Natural killer cell (primary cell): Measurements from ENCODE around the gene NT5C2. TPM values are rescaled to one million over a fixed set of nuclear protein-coding genes. Genes with fewer than 3 reads are reported as not detected.
A peak's percentile ranks its signal among the peaks of the same experiment; 100 is the strongest.

Source experiments
- ATAC-seq, 3 donors: fragments of 150-1000 bp in 2 of 3; fragments of 200-7000 bp in 1 of 3; cut with Tn5 transposase; 1 replicate in 1 of 3; 2 replicates in 2 of 3; pipeline ENCODE4 v1.10.0; 2021; ENCODE audit warnings: mild to moderate bottlenecking in 2 of 3, moderate library complexity in 2 of 3
- DNase-seq, 2 donors: peaks; one replicate each; pipeline versions ENCODE4 v3.0.0 to v3.0.0-alpha.2; 2013 to 2021; ENCODE audit warnings: mixed read lengths in 1 of 2
- H3K27ac ChIP-seq: one replicate; pipeline ENCODE4 v1.5.1; 2013; ENCODE audit warnings: mild to moderate bottlenecking, low read length
- H3K27me3 ChIP-seq: one replicate; pipeline ENCODE4 v1.6.1; 2013; ENCODE audit warnings: low read length; ENCODE audit not compliant: control insufficient read depth, insufficient read depth
- H3K36me3 ChIP-seq: one replicate; pipeline ENCODE4 v1.6.1; 2013; ENCODE audit warnings: low read length; ENCODE audit not compliant: control insufficient read depth, insufficient read depth
- H3K4me1 ChIP-seq: one replicate; pipeline ENCODE4 v1.6.1; 2013; ENCODE audit warnings: low read length; ENCODE audit not compliant: control insufficient read depth, insufficient read depth
- H3K4me3 ChIP-seq: one replicate; pipeline ENCODE4 v1.5.1; 2013; ENCODE audit warnings: low read length
- H3K9me3 ChIP-seq: one replicate; pipeline ENCODE4 v1.6.1; 2013; ENCODE audit warnings: low read length; ENCODE audit not compliant: control insufficient read depth, insufficient read depth
- H3K27ac Mint-ChIP-seq, 2 donors: one replicate each; pipeline ENCODE4 v1.8.0; 2022; ENCODE audit warnings: mild to moderate bottlenecking in 2 of 2, mixed read lengths in 2 of 2, moderate library complexity in 1 of 2
- H3K27me3 Mint-ChIP-seq, 2 donors: one replicate each; pipeline ENCODE4 v1.8.0; 2022; ENCODE audit warnings: low read depth in 2 of 2, mixed read lengths in 2 of 2
- H3K36me3 Mint-ChIP-seq: one replicate; pipeline ENCODE4 v1.8.0; 2022; ENCODE audit warnings: mixed read lengths
- H3K4me1 Mint-ChIP-seq, 2 donors: one replicate each; pipeline ENCODE4 v1.8.0; 2022; ENCODE audit warnings: mixed read lengths in 2 of 2
- H3K4me3 Mint-ChIP-seq: one replicate; pipeline ENCODE4 v1.8.0; 2022; ENCODE audit warnings: mild to moderate bottlenecking, moderate library complexity, mixed read lengths
- H3K9me3 Mint-ChIP-seq, 2 donors: one replicate each; pipeline ENCODE4 v1.8.0; 2022; ENCODE audit warnings: mixed read lengths in 2 of 2
- CTCF ChIP-seq: fragments of 200-600 bp; IDR thresholded peaks from one replicate; pipeline ENCODE4 v1.8.0; 2022; ENCODE audit warnings: antibody characterized with exemption
- WGBS: methylation state at CpG from one replicate; pipeline ENCODE4 v1.1.7; 2013; ENCODE audit warnings: missing lambda C conversion rate; ENCODE audit not compliant: insufficient coverage; 5-methylcytosine and 5-hydroxymethylcytosine counted together
- intact Hi-C: fragments of 100-400 bp; cut with micrococcal nuclease; formaldehyde crosslinking; loops from one replicate; pipeline ENCODE4 v1.14.2; 2022
- total RNA-seq, 4 donors: library from RNA; stranded (reverse); fragments of 120-200 nt in 1 of 4; gene quantifications; one replicate each; pipeline versions ENCODE4 v1.2.3 to v1.2.4, GENCODE V29; 2013 to 2022

NT5C2 gene
- total RNA-seq, 3 donors from 2014 or later (not counting 1 experiment from before 2014, with no cell fraction given), result 84.4 to 110 (median 89.4) TPM

- 46% methylated on average over 2 of the region's 2 CpGs for WGBS
- H3K4me3 ChIP-seq, result no peak overlapping the region
- H3K36me3 ChIP-seq, result no peaks in the 10 kb centered on the region
- intact Hi-C loops, result no loop called here
- TF ChIP-seq CTCF, result no peak
- no peaks in the 10 kb centered on the region for H3K9me3 ChIP-seq
- Mint-ChIP-seq H3K9me3 (no peaks in the 10 kb centered on the region), H3K27me3 (no peaks in the 10 kb centered on the region), H3K4me1 (peaks cover 11 to 19% of the 10 kb centered on the region in 2 donors), H3K4me3 (no peak overlapping the region), H3K36me3 (no peaks in the 10 kb centered on the region), H3K27ac (no peak overlapping the region)
- DNase-seq (no peak), ATAC-seq (no peak)
- H3K27me3 ChIP-seq, result no peaks in the 10 kb centered on the region
- H3K27ac ChIP-seq, result no peak overlapping the region
- peaks cover 8% of the 10 kb centered on the region for H3K4me1 ChIP-seq
Measured at GRCh38 chr10:103197903-103198302, 4.8 kb upstream of the NT5C2 start.

- no peaks in the 10 kb centered on the region for H3K36me3 ChIP-seq
- peaks cover 10% of the 10 kb centered on the region for H3K4me1 ChIP-seq
- H3K9me3 ChIP-seq, result no peaks in the 10 kb centered on the region
- DNase-seq (no peak), ATAC-seq (peak in 1 of 3 donors; percentile 53)
- H3K27ac Mint-ChIP-seq, result peak overlapping the region in 1 of 2 donors; percentile 36
- no peak overlapping the region for H3K4me3 Mint-ChIP-seq
- TF ChIP-seq CTCF, result no peak
- WGBS, result 70% methylated on average over 3 of the region's 3 CpGs
- peaks cover 13 to 25% of the 10 kb centered on the region in 2 donors for H3K4me1 Mint-ChIP-seq
- intact Hi-C loops, result no loop called here
- no peaks in the 10 kb centered on the region for H3K9me3 Mint-ChIP-seq
- H3K27me3 Mint-ChIP-seq, result no peaks in the 10 kb centered on the region
- no peaks in the 10 kb centered on the region for H3K36me3 Mint-ChIP-seq
- H3K27ac ChIP-seq, result no peak overlapping the region
- H3K4me3 ChIP-seq, result no peak overlapping the region
- no peaks in the 10 kb centered on the region for H3K27me3 ChIP-seq
Measured at GRCh38 chr10:103197174-103197573, 4.1 kb upstream of the NT5C2 start.

- no peak for TF ChIP-seq CTCF
- intact Hi-C loops, result no loop called here
- no peaks in the 10 kb centered on the region for H3K27me3 Mint-ChIP-seq
- no peaks in the 10 kb centered on the region for H3K36me3 ChIP-seq
- no peak overlapping the region for H3K4me3 ChIP-seq
- H3K36me3 Mint-ChIP-seq, result no peaks in the 10 kb centered on the region
- DNase-seq, result no peak
- 85% methylated on average over 2 of the region's 2 CpGs for WGBS
- H3K9me3 ChIP-seq, result no peaks in the 10 kb centered on the region
- H3K27me3 ChIP-seq, result no peaks in the 10 kb centered on the region
- ATAC-seq, result no peak
- peaks cover 14% of the 10 kb centered on the region for H3K4me1 ChIP-seq
- no peak overlapping the region for H3K4me3 Mint-ChIP-seq
- H3K9me3 Mint-ChIP-seq, result no peaks in the 10 kb centered on the region
- H3K27ac Mint-ChIP-seq, result no peak overlapping the region
- H3K4me1 Mint-ChIP-seq, result peaks cover 19 to 32% of the 10 kb centered on the region in 2 donors
- no peak overlapping the region for H3K27ac ChIP-seq
Measured at GRCh38 chr10:103196516-103196915, 3.4 kb upstream of the NT5C2 start.
